Neuronal stem cell (in vitro differentiated cells): ENCODE measurements around the gene ATP2C2.
"Not testable (repeated sequence)": the region's sequence is repeated elsewhere in the genome, so short reads cannot be mapped to it uniquely, and the experiment has no call there.

Source experiments
- DNase-seq: peaks from one replicate; pipeline ENCODE4 v3.0.0-alpha.2; 2013; ENCODE audit warnings: low spot score
- H2AFZ ChIP-seq: one replicate; pipeline ENCODE4 v1.6.1; 2013; ENCODE audit warnings: mild to moderate bottlenecking, low read length, inconsistent platforms
- H2AK5ac ChIP-seq: 2 replicates; pipeline ENCODE4 v1.6.1; 2013; ENCODE audit warnings: low read depth, mild to moderate bottlenecking, inconsistent platforms, low read length, moderate library complexity, mixed read lengths
- H2BK120ac ChIP-seq: 2 replicates; pipeline ENCODE4 v1.6.1; 2013; ENCODE audit warnings: low read depth, mild to moderate bottlenecking, inconsistent platforms, low read length, moderate library complexity, mixed read lengths
- H2BK12ac ChIP-seq: one replicate; pipeline ENCODE4 v1.6.1; 2013; ENCODE audit warnings: low read length, inconsistent platforms
- H2BK15ac ChIP-seq: 2 replicates; pipeline ENCODE4 v1.6.1; 2013; ENCODE audit warnings: mild to moderate bottlenecking, low read length, inconsistent platforms, mixed read lengths
- H2BK5ac ChIP-seq: one replicate; pipeline ENCODE4 v1.6.1; 2013; ENCODE audit warnings: inconsistent platforms, mild to moderate bottlenecking, low read length, moderate library complexity
- H3K14ac ChIP-seq: one replicate; pipeline ENCODE4 v1.6.1; 2013; ENCODE audit warnings: low read length, inconsistent platforms
- H3K18ac ChIP-seq: 2 replicates; pipeline ENCODE4 v1.6.1; 2013; ENCODE audit warnings: low read length, inconsistent platforms
- H3K23ac ChIP-seq: 2 replicates; pipeline ENCODE4 v1.6.1; 2013; ENCODE audit warnings: low read depth, mild to moderate bottlenecking, mixed read lengths, low read length, inconsistent platforms; ENCODE audit not compliant: poor library complexity
- H3K27ac ChIP-seq: replicated peaks from 3 replicates; pipeline ENCODE4 v1.5.1; 2013; ENCODE audit warnings: low read length, inconsistent platforms
- H3K27me3 ChIP-seq, 3 experiments: 2 replicates each; pipeline ENCODE4 v1.6.1; 2013; ENCODE audit warnings: low read length in 3 of 3, mild to moderate bottlenecking in 2 of 3, inconsistent platforms in 1 of 3, low read depth in 1 of 3, mixed read lengths in 1 of 3, moderate library complexity in 1 of 3; ENCODE audit not compliant: control insufficient read depth in 3 of 3, insufficient read depth in 3 of 3
- H3K36me3 ChIP-seq, 2 donors: replicated peaks in 1 of 2; 2 replicates each; pipeline ENCODE4 v1.6.1; 2013; ENCODE audit warnings: low read length in 2 of 2; ENCODE audit not compliant: control insufficient read depth in 2 of 2, insufficient read depth in 2 of 2
- H3K4ac ChIP-seq: 2 replicates; pipeline ENCODE4 v1.6.1; 2013; ENCODE audit warnings: inconsistent platforms, mild to moderate bottlenecking, low read length, moderate library complexity
- H3K4me1 ChIP-seq, 2 donors: 1 replicate in 1 of 2; 2 replicates in 1 of 2; pipeline ENCODE4 v1.6.1; 2013; ENCODE audit warnings: low read length in 2 of 2, low read depth in 1 of 2; ENCODE audit not compliant: control insufficient read depth in 2 of 2, insufficient read depth in 1 of 2
- H3K4me2 ChIP-seq: one replicate; pipeline ENCODE4 v1.6.1; 2013; ENCODE audit warnings: mild to moderate bottlenecking, low read length, inconsistent platforms; ENCODE audit not compliant: insufficient read depth, poor library complexity, severe bottlenecking
- H3K4me3 ChIP-seq, 2 donors: 2 replicates each; pipeline ENCODE4 v1.5.1; 2013; ENCODE audit warnings: low read length in 2 of 2, mild to moderate bottlenecking in 2 of 2, inconsistent platforms in 1 of 2, moderate library complexity in 1 of 2
- H3K79me1 ChIP-seq: one replicate; pipeline ENCODE4 v1.6.1; 2013; ENCODE audit warnings: low read depth, mild to moderate bottlenecking, inconsistent platforms, low read length, moderate library complexity
- H3K9ac ChIP-seq: one replicate; pipeline ENCODE4 v1.6.1; 2013; ENCODE audit warnings: mild to moderate bottlenecking, low read depth, low read length, inconsistent platforms; ENCODE audit not compliant: poor library complexity
- H3K9me3 ChIP-seq, 2 donors: replicated peaks in 1 of 2; 2 replicates each; pipeline versions ENCODE3 to v1.6.1; 2013; ENCODE audit warnings: low read length in 2 of 2, mild to moderate bottlenecking in 2 of 2, inconsistent platforms in 1 of 2, low read depth in 1 of 2, mixed read lengths in 1 of 2, moderate library complexity in 1 of 2; ENCODE audit not compliant: control insufficient read depth in 2 of 2, insufficient read depth in 1 of 2
- H4K8ac ChIP-seq: one replicate; pipeline ENCODE4 v1.6.1; 2013; ENCODE audit warnings: low read depth, mild to moderate bottlenecking, inconsistent platforms, low read length, moderate library complexity
- H4K91ac ChIP-seq: one replicate; pipeline ENCODE4 v1.6.1; 2013; ENCODE audit warnings: low read length, low read depth, mild to moderate bottlenecking, inconsistent platforms; ENCODE audit not compliant: poor library complexity
- WGBS, 2 donors: extraction: QIAGEN DNeasy Blood & Tissue Kit; methylation state at CpG; one replicate each; pipeline ENCODE4 v1.1.7; 2013; ENCODE audit warnings: missing lambda C conversion rate in 2 of 2, mixed read lengths in 1 of 2; ENCODE audit not compliant: insufficient read length in 2 of 2, insufficient replicate concordance in 1 of 2; ENCODE audit errors: extremely low coverage in 2 of 2; 5-methylcytosine and 5-hydroxymethylcytosine counted together

ATP2C2 gene

DNA sequence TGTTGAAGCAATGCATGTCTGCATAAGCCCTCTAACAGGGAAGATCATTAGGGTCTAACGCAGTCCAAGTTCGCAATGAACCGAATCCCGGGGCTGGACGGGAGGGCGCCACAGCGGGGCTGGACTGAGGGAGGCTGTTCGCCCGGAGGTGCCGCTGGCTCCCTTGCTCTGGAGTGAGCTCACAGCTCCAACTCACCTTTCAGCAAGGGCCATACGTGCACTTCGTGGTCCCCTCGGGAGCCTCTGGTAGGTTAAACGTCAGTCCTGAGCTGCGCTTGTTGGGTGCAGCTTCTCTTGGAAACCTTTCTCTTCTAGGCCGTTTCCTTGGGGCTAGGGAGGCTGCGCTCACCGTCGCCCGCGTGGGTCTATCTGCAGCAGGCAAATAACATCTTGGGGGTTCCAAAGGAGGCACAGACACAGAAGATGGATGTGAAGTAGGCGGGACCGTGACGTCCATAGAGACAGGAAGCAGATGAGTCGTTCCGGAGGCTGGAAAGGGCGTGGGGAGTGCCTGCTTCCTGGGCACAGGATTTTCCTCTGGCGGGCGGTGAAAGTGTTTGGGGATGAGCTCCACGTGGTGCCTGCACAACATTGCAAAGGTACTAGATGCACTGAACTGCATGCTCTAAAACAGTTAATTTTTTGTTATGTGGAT is 21.9 kb downstream of the ATP2C2 start:
- Histone ChIP-seq H3K4me2 (no peak overlapping the region), H4K91ac (no peak overlapping the region), H2BK120ac (no peak overlapping the region), H3K36me3 (no peaks in the 10 kb centered on the region), H3K9me3 (peaks cover 0 to 1% of the 10 kb centered on the region in 2 donors), H3K27ac (no peak overlapping the region), H2BK12ac (no peak overlapping the region), H3K9ac (no peak overlapping the region), H3K4ac (no peak overlapping the region), H3K4me1 (peaks cover 0 to 6% of the 10 kb centered on the region in 2 donors), H2BK5ac (no peak overlapping the region), H3K14ac (no peak overlapping the region), H4K8ac (no peak overlapping the region), H3K23ac (no peak overlapping the region), H3K4me3 (no peak overlapping the region), H2AFZ (peak overlapping the region; percentile 49), H2AK5ac (no peak overlapping the region), H3K79me1 (no peaks in the 10 kb centered on the region), H3K27me3 (no peaks in the 10 kb centered on the region), H3K18ac (no peak overlapping the region), H2BK15ac (no peak overlapping the region)
- no CpG with 5 or more reads among the region's 30 CpGs for WGBS, 2 donors
- no peak for DNase-seq

DNA sequence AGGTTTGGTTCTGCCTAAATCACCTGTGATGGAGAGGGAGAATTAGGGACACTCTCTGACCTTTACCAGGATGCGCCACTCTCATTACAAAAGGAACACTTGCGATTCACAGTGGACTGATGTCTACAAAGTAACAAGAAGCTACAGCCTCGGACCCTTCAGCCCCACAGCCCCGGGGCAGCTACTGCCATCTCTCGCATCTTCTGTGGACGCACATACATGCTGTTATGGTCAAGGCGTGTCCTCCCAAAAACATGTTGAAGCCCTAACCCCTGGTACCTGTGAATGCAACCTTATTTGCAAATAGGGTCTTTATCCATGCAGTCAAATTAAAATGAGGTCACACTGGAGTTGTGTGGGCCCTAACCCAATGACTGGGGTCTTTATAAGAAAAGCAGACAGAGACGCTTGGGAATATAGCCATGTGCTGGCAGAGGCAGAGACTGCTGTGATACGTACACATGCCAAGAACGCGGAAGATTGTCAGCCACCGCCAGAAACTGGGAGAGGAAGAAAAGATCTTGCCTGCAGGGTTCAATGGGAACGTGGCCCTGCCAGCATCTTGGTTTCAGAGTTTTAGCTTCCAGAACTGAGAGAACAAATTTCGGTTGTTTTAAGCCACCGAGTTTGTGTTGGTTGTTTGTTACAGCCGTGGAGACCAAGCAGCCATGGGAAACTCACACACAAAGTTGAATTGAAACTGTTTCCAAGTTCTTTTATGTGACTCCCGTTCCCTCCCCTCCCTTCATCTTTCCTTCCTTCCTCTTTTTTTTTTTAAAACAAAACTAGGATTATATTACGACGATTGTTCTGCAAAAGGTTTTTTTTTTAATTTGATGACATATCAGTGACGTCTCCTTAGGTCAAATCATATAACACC is 23.1 kb downstream of the ATP2C2 start:
- Histone ChIP-seq H3K9me3 (no peaks in the 10 kb centered on the region), H2BK5ac (no peak overlapping the region), H3K4me1 (peaks cover 0 to 6% of the 10 kb centered on the region in 2 donors), H3K9ac (no peak overlapping the region), H2BK12ac (no peak overlapping the region), H3K27me3 (no peaks in the 10 kb centered on the region), H3K23ac (no peak overlapping the region), H3K27ac (no peak overlapping the region), H2AFZ (peak overlapping the region; percentile 42), H2BK15ac (no peak overlapping the region), H3K36me3 (no peaks in the 10 kb centered on the region), H3K4me3 (no peak overlapping the region), H3K79me1 (no peaks in the 10 kb centered on the region), H2BK120ac (no peak overlapping the region), H2AK5ac (no peak overlapping the region), H3K4me2 (no peak overlapping the region), H3K4ac (no peak overlapping the region), H4K8ac (no peak overlapping the region), H3K14ac (no peak overlapping the region), H4K91ac (no peak overlapping the region), H3K18ac (no peak overlapping the region)
- WGBS, 2 donors, result no CpG with 5 or more reads among the region's 20 CpGs
- no peak for DNase-seq

DNA sequence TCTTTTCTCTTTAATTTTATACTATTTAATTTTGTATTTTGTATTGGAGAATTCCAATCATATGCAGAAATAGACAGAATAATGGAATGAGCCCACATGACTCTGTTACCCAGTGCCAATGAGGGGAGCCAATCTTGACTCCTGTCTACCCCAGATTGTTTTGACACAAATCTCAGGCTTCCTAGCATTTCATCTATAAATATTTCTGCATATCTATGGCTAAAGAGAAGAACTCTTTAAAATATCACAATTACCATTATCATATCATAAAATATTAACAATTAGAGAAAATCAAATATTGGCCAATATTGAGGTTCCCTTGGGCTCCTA is 23.7 kb downstream of the ATP2C2 start:
- Histone ChIP-seq H3K4ac (no peak overlapping the region), H3K27me3 (no peaks in the 10 kb centered on the region), H3K4me2 (no peak overlapping the region), H4K8ac (no peak overlapping the region), H3K27ac (no peak overlapping the region), H2AFZ (no peak overlapping the region), H2BK15ac (no peak overlapping the region), H3K36me3 (no peaks in the 10 kb centered on the region), H3K4me1 (peaks cover 2 to 6% of the 10 kb centered on the region in 2 donors), H3K14ac (no peak overlapping the region), H3K79me1 (no peaks in the 10 kb centered on the region), H3K9ac (no peak overlapping the region), H2AK5ac (no peak overlapping the region), H4K91ac (no peak overlapping the region), H2BK12ac (no peak overlapping the region), H2BK5ac (no peak overlapping the region), H2BK120ac (no peak overlapping the region), H3K9me3 (no peaks in the 10 kb centered on the region), H3K18ac (no peak overlapping the region), H3K4me3 (no peak overlapping the region), H3K23ac (no peak overlapping the region)
- DNase-seq, result no peak

DNA sequence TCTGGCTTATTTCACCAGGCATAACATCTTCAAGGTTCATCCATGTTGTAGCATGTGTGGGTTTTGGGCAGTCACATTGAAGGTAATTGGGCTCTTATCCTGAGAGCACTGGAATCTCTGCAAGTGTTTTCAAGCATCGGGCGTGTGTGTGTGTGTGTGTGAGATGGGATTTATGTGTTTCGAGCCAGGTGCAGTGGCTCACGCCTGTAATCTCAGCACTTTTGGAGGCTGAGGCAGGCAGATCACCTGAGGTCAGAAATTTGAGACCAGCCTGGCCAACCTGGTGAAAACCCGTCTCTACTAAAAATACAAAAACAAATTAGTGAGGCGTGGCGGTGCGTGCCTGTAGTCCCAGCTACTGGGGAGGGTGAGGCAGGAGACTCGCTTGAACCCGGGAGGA is 27.7 kb downstream of the ATP2C2 start:
- H3K4ac ChIP-seq, DNase-seq, H2AFZ ChIP-seq, H3K36me3 ChIP-seq, H3K9ac ChIP-seq, H2BK5ac ChIP-seq, H2BK120ac ChIP-seq, H2BK12ac ChIP-seq, H3K14ac ChIP-seq, H2BK15ac ChIP-seq, H3K18ac ChIP-seq, H3K27me3 ChIP-seq, H3K4me3 ChIP-seq, H3K9me3 ChIP-seq, H4K91ac ChIP-seq, H3K23ac ChIP-seq, H2AK5ac ChIP-seq, H3K27ac ChIP-seq, H3K4me1 ChIP-seq, H3K79me1 ChIP-seq, H3K4me2 ChIP-seq, H4K8ac ChIP-seq: not testable (repeated sequence)
- WGBS, 2 donors, result no CpG with 5 or more reads among the region's 10 CpGs
